HuH-7 (cell line): ENCODE data around the gene ACTC1.

Experiments used
- DNase-seq: peaks from one replicate; pipeline ENCODE4 v3.0.0; 2011; ENCODE audit warnings: low spot score

The ACTC1 gene

DNA sequence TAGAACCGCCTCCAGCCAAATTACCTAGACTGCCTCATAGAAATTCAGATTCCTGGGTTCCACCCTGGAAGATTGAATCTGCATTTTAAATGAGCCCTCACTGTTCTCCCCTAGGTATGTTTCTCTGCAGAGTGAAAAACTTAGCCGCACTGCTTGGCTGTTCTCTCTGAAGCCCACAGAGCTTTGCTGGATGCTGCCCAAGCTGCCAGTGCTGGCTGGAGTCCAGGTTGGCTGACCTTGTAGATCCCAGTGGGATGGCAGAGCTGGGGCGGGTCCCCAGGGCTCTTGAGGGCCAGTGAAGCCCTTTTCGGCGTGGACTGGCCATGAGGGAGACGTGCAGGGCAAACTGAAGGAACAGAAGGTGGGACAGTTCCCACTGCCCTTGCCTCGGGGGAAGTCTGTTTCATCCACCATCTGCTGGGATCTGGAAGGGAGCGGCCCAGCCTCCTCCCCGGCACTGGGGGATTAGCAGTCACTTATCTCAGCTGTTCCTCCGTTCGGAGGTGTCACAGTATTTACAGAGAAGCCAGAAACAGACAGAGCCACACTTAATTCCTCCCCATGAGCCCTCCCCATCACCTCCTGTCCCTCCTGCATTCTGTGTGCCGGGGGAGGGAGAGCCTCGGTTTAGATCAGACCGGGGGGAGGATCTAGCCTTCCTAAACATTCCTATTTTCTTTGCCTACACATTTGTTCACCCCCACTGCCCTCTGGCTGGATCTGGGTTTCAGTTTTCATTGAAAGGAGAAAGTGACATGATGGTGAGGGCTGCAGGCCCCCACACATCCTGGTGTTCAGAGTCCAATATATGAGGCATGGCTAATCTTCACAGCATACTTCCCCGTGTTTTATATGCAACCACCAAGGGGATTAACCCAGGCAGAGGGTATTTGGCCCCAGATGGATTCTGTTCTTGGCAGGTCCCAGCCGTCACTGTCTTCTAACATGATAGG is 4.1 kb upstream of the ACTC1 start:
- DNase-seq: no peak

- DNase-seq: no peak
Observed at GRCh38 chr15:34796847-34797435, 1.6 kb upstream of the ACTC1 start.

DNA sequence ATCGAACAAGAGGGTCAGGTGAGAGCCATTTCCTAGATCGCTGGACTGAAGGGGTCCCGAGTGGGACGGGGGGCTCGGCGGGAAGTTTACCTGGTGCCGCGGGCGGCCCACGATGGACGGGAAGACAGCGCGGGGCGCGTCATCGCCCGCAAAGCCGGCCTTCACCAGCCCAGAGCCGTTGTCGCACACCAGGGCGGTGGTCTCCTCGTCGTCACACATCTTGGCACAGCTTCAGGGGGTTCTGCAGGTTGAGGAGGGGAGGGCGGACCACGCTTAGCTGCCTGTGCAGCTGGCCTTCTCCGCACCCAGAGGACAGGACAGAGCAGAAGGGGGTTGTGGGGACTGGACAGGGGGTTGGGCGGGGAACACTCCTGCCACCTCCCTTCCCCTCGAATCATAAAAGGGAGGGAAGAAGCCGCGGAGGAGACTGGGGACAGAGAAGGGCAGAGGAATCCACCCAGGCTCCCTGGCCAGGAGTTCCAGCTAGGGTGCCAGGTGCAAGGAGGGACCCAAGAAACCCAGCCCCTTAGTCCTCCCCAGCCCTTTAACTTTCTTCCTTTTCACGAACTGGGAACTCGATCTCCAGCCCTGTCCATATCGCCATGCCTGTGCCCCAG is 651 bp downstream of the ACTC1 start:
- no peak for DNase-seq

DNA sequence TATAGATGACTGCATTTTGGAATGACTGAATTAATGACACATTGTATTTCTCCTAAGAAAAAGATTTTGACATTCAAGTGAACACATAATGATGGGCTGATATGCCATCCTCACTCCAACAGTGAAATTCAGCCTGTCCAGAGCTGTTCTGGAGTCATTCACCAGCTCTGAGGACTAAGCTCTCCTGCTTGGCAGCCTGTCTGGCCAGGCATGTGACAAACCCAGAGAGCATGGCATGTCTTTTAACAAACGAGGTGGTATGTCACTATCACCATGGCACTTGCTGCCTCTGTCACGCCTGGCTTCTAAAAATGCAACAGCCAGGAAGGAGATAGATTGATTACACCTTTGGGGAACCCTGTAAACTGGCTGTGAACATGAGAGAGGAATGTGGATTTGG is 1.4 kb downstream of the ACTC1 start:
- no peak for DNase-seq

DNA sequence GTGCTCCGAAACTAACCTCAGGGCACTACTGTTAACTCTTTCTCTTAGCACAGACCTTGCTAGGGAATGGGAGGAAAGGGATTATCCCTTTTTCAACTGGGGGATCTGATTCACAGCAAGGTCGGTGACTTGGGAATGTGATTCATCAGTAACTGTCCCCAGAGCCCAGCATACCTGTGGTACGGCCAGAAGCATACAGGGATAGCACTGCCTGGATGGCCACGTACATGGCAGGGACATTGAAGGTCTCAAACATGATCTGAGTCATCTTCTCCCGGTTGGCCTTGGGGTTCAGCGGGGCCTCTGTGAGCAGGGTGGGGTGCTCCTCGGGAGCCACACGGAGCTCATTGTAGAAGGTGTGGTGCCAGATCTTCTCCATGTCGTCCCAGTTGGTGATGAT is 2.3 kb downstream of the ACTC1 start:
- no peak for DNase-seq

DNA sequence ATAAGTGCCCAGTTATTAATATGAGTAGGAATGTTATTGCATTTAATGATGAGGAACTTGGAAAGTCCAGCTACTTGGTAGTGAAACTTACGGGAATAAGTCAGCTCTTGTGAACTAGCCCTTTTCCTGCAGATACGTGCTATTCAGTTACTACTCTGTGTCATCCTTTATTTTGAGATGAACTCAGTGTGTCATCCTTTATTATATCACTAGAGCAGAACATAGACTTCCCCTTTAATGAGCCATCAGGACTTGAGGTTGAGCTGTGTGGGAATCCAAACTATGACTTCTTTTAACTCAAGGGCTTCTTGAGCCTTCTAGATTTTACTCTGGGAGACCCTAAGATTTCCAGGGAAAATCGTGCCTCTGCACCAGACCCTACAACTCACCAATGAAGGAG is 3.6 kb downstream of the ACTC1 start:
- DNase-seq: no peak

DNA sequence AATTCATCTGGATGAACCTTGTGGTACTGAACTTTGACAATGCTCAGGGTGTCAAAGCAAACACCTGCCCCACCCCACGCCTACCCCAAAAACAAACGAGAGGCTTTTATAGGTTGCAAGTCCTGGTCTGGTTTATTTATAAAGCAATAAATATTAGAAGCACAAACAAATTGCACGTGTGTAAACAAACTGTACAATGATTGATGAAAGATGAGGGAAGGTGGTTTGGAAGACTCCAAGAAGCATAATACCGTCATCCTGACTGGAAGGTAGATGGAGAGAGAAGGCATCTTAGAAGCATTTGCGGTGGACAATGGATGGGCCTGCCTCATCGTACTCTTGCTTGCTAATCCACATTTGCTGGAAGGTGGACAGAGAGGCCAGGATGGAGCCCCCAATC is 5.2 kb downstream of the ACTC1 start:
- DNase-seq: no peak

GRCh38 chr15:34789326-34789725 is 6.0 kb downstream of the ACTC1 start:
- no peak for DNase-seq

DNA sequence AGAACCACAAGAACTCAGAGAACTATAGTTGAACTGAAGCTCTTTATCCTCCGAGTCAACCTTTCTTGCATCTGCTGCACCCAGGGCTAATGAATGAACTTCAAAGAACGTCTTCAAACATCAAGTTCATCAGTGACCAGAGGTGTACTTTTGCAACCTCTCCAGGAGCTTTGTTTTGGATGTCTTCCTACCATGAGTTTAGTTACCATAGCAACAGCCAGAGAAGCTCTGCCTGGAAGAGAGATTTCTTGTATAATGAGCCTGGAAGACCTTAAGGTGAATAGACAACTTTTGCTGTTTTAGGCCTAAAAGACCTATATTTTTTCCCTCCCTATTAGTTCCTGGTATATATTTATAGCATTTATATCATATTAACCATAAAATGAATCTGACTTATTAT is 9.1 kb downstream of the ACTC1 start:
- no peak for DNase-seq

GRCh38 chr15:34783991-34784390 is 11.4 kb downstream of the ACTC1 start:
- DNase-seq: no peak

DNA sequence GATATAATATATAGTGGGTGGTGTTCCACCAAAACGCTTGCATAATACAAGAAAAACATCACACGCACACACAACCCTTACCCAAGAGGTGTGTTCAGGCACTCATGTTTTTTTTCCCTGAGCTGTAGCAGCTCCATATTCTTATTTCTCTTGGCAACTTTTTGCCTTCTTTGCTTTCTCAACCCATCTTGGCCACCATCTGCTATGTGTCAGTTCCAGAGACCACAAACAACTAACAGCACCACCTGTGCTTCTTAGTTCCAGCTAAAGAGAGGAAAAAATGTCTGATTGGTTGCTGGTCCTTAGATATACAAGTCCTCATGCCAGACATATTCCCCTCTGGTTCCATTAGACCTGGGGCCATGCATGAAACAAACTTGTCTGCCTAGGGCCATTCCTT is 11.9 kb downstream of the ACTC1 start:
- no peak for DNase-seq

DNA sequence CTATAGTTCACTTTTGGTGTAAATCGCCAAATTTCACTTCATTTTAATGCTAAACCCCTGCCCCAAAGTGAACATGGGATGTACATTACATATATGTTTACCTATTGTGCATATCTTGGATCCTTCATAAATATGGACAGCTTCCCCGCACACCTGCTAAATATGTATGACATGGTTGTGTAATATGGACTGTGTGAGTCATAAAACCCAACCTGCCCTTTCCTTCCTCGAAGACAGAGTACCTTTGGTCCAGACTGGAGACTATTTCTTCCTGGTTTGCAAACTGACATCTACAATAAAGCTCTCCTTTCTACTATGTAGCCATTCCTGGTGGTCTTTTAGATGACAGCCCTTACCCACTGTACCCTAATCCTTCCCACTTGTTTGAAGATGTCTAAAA is 12.4 kb downstream of the ACTC1 start:
- no peak for DNase-seq

DNA sequence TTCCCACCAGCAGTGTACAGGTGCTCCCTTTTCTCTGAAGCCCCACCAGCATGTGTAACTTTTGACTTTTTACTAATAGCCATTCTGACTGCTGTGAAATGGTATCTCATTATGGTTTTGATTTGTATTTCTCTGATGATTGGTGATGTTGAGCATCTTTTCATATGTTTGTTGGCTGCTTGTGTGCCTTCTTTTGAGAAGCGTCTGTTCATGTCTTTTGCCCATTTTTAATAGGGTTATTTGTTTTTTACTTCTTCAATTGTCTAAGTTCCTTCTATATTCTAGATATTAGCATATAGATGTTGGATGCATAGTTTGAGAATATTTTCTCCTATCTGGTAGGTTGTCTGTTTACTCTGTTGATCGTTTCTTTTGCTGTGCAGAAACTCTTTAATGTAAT is 14.6 kb downstream of the ACTC1 start:
- DNase-seq: no peak

GRCh38 chr15:34776606-34777105 is 18.7 kb downstream of the ACTC1 start:
- DNase-seq: no peak

GRCh38 chr15:34773917-34774316 is 21.4 kb downstream of the ACTC1 start:
- DNase-seq: no peak

DNA sequence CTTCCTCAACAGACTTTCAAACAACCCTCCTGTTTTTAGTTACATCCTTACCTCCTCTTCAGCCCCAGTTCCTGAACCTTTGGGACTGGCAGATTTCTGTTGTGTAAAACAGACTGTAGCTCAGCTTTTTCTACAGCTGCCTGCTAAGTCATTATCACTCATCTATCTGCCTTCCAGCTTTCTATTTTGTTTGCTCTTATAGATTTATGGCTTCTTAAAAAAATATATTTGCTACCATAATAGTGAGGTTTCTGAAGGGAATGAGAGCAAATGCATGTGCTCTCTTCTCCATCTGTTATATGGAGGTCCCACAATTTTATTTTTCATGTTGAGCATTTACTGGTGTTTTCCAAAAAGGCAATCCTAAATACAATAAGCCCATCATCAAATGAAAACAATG is 22.3 kb downstream of the ACTC1 start:
- DNase-seq: no peak

- no peak for DNase-seq
Observed at GRCh38 chr15:34772312-34772711, 23.0 kb downstream of the ACTC1 start.

DNA sequence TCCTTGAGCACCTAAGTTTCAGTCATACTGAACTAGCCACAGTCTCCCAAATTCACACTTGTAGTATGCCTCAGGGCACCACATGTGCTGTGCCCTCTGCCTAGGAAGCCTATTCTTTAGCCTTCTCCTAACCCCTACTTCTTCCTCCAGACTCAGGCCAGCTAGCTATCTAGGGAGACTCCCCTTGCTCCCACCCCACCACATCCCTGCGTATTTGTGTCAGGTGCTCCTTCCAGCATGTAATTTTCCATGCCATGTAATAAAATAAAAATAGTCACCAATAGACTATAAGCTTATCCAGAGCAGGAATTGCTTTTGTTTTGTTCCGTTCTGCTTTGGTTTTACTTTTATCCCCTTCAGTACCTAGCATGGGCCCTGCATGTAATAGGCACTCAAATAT is 25.6 kb downstream of the ACTC1 start:
- no peak for DNase-seq

DNA sequence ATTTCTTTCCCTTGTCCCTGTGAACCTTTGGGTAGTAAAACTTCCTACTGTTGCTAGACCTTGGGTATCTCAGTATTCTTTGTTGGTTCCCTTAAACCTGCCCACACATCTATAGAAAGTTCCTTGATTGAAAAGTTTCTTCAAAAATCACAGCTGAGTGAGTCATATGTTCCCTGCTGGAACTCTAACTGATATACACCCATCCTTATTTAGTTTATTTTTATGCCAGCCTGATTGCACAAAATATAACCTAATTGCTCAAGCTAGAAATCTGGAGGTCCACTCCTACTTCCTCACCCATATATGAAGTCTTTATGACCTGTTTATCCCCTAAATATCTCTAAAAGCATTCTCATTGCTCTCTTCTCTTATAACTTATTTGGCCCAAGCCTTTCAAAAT is 26.8 kb downstream of the ACTC1 start:
- no peak for DNase-seq

GRCh38 chr15:34765741-34766140 is 29.6 kb downstream of the ACTC1 start:
- no peak for DNase-seq

- DNase-seq: no peak
Observed at GRCh38 chr15:34760909-34761308, 34.4 kb downstream of the ACTC1 start.

GRCh38 chr15:34759992-34760391 is 35.4 kb downstream of the ACTC1 start:
- no peak for DNase-seq

- DNase-seq: no peak
Observed at GRCh38 chr15:34759347-34759746, 36.0 kb downstream of the ACTC1 start.
